ENCODE data around the gene CHST9. TPM values are rescaled to one million over a fixed set of nuclear protein-coding genes. Genes with fewer than 3 reads are reported as not detected.
"Not testable (repeated sequence)": the region's sequence is repeated elsewhere in the genome, so short reads cannot be mapped to it uniquely, and the experiment has no call there.

CHST9 gene
- total RNA-seq, 1 donor from 2014 or later, result 5.6 TPM

DNA sequence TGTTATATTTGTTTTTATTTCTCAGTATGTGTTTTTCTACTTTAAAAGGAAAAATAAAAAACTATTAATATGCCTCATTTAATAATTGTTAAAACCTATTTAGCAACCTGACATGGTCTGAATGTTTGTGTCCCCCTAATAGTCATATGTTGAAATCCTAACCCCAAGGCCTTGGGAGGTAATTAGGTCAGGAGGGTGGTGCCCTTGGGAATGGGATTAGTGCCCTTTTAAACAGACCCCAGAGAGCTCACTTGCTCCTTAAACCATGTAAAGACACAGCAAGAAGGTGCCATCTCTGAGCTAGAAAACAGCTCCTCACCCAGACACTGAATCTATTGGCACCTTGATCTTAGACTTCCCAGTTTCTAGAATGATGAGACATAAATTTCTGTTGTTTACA, 71.8 kb downstream of the CHST9 start:
- no peak overlapping the region for H3K27ac ChIP-seq
- no peaks in the 10 kb centered on the region for H3K36me3 ChIP-seq
- DNase-seq (no peak), ATAC-seq (no peak)
- TF ChIP-seq, protein P1, sequence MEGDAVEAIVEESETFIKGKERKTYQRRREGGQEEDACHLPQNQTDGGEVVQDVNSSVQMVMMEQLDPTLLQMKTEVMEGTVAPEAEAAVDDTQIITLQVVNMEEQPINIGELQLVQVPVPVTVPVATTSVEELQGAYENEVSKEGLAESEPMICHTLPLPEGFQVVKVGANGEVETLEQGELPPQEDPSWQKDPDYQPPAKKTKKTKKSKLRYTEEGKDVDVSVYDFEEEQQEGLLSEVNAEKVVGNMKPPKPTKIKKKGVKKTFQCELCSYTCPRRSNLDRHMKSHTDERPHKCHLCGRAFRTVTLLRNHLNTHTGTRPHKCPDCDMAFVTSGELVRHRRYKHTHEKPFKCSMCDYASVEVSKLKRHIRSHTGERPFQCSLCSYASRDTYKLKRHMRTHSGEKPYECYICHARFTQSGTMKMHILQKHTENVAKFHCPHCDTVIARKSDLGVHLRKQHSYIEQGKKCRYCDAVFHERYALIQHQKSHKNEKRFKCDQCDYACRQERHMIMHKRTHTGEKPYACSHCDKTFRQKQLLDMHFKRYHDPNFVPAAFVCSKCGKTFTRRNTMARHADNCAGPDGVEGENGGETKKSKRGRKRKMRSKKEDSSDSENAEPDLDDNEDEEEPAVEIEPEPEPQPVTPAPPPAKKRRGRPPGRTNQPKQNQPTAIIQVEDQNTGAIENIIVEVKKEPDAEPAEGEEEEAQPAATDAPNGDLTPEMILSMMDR (IDR thresholded peaks at IDR 0.05), result no peak
- no peaks in the 10 kb centered on the region for H3K27me3 ChIP-seq (ENCODE audit: low read depth)
- H3K4me1 ChIP-seq, result no peaks in the 10 kb centered on the region
- no peaks in the 10 kb centered on the region for H3K9me3 ChIP-seq
- intact Hi-C loops (cut with DNase I), result no loop called here
- H3K4me3 ChIP-seq, result no peak overlapping the region

DNA sequence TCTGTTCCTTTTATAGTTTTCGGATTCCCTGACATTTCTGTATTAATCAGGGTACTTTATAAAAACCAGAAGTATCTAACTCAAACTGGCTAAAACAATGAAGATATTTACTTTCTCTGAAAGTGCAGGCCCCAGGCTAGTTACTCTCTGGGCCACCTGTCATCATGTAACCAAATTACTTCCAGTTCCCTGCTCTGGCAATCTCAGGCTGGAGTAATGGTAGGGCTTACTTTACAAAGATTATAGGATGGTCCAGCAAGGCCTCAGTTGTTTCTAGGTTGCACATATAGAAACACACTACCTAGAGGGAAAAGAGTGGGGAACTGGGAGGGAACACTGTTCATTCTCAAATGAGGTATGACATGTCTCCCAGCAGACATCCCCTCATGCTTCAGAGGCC, 74.8 kb downstream of the CHST9 start:
- no peaks in the 10 kb centered on the region for H3K36me3 ChIP-seq
- TF ChIP-seq, protein P1 (IDR thresholded peaks at IDR 0.05), result no peak
- H3K4me1 ChIP-seq, result no peaks in the 10 kb centered on the region
- no peak overlapping the region for H3K27ac ChIP-seq
- no peaks in the 10 kb centered on the region for H3K9me3 ChIP-seq
- H3K4me3 ChIP-seq, result no peak overlapping the region
- intact Hi-C loops (cut with DNase I), result no loop called here
- no peak for ATAC-seq
- DNase-seq, result no peak
- no peaks in the 10 kb centered on the region for H3K27me3 ChIP-seq (ENCODE audit: low read depth)

DNA sequence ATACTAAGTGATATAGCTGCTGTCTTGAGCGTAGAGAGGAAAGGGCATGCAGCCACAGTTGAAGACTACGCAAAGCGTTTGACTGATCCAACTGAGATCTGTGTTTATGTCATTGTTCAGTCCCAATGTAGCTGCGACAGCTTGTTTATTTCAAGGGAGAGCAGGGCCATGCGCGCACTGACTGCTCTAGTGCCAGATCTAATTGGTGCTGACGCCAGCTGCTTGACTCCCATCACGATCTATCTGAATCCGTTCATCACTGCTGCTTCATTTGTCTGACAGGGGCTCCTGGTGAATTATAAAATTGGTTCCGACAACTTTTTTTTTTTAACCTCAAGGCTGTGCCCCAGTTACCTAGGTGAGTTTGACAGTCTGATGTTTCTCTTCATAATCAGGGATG, 75.7 kb downstream of the CHST9 start:
- H3K4me1 ChIP-seq, result no peaks in the 10 kb centered on the region
- no peak overlapping the region for H3K4me3 ChIP-seq
- no peaks in the 10 kb centered on the region for H3K27me3 ChIP-seq (ENCODE audit: low read depth)
- intact Hi-C loops (cut with DNase I), result no loop called here
- H3K27ac ChIP-seq, result no peak overlapping the region
- H3K36me3 ChIP-seq, result no peaks in the 10 kb centered on the region
- no peak for ATAC-seq
- no peak for DNase-seq
- TF ChIP-seq, protein P1 (IDR thresholded peaks at IDR 0.05), result no peak
- H3K9me3 ChIP-seq, result no peaks in the 10 kb centered on the region

DNA sequence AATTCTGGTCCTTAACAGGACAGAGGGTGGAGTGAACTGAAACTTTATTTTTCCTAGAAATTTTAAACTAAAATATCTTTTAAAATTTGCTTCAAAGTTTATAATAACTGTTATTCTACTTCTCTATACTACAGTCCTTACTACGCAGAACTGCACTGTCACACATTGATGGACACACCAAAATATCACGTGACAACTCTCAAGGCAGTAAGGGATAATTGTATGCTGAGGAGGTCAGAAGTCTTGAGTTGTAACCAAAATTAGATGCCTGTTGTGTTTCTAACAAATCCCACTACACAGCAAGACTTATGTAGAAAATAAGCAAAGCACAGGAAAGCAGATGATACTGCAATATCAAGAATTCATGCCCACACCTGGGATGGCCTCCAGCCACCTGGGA, 76.3 kb downstream of the CHST9 start:
- Histone ChIP-seq H3K4me3 (no peak overlapping the region), H3K36me3 (no peaks in the 10 kb centered on the region), H3K27ac (no peak overlapping the region), H3K27me3 (ENCODE audit: low read depth) (no peaks in the 10 kb centered on the region), H3K9me3 (no peaks in the 10 kb centered on the region), H3K4me1 (no peaks in the 10 kb centered on the region)
- intact Hi-C loops (cut with DNase I), result no loop called here
- no peak for ATAC-seq
- TF ChIP-seq, protein P1 (IDR thresholded peaks at IDR 0.05), result no peak
- no peak for DNase-seq

DNA sequence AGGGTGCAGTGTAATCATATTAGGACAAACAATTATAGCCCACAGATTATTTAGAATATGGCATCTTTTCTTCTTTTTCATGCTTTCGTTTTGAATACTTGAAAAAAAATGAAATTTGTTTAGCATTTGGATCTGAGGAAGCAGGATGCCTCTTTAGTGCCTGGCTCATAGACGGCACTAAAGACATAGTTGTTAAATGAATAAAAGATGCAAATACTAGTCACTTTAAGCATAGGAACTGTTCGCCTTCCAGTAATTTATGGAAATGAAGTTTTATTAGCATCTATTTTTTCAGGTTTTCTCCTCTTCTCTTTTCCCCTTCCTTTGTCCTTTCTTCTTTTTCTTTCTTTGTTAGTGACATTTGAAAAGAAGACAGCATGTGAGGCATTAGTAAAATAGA, 80.4 kb downstream of the CHST9 start:
- Histone ChIP-seq H3K4me1 (no peaks in the 10 kb centered on the region), H3K36me3 (no peaks in the 10 kb centered on the region), H3K4me3 (no peak overlapping the region), H3K27ac (no peak overlapping the region), H3K27me3 (ENCODE audit: low read depth) (no peaks in the 10 kb centered on the region), H3K9me3 (no peaks in the 10 kb centered on the region)
- no peak for DNase-seq
- no peak for ATAC-seq
- intact Hi-C loops (cut with DNase I), result no loop called here
- TF ChIP-seq, protein P1 (IDR thresholded peaks at IDR 0.05), result no peak

DNA sequence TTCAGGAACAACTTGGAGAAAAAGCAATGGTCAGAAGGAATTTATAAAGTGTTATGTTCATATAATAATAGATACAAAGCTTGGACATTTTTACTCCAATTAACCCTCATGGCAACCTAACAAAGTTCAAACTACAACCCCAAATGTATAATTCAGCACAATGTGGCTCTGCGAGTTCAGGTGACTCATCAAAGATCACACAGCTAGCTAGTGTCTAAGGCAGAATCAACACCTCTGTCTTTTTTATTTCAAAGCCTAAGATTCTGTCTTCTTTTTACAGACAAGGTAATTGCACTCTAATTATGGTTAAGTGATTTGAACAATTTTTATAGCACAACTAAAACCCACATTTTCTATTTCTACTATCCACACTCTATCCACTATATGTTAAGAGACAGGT, 90.5 kb downstream of the CHST9 start:
- Histone ChIP-seq H3K36me3 (no peaks in the 10 kb centered on the region), H3K4me1 (no peaks in the 10 kb centered on the region), H3K9me3 (peaks cover 7% of the 10 kb centered on the region), H3K27ac (no peak overlapping the region), H3K27me3 (ENCODE audit: low read depth) (no peaks in the 10 kb centered on the region), H3K4me3 (no peak overlapping the region)
- TF ChIP-seq, protein P1 (IDR thresholded peaks at IDR 0.05), result no peak
- no peak for DNase-seq
- intact Hi-C loops (cut with DNase I), result no loop called here
- ATAC-seq, result no peak

DNA sequence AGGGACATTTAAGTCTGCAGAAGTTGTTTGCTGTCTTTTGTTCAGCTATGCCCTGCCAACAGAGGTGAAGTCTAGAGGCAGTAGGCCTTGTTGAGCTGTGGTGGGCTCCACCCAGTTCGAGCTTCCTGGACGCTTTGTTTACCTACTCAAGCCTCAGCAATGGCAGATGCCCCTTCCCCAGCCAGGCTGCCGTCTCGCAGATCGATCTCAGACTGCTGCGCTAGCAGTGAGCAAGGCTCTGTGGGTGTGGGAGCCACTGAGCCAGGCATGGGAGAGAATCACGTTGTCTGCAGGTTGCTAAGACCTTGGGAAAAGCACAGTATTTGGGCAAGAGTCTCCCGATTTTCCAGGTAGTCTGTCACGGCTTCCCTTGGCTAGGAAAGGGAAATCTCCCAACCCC, 91.8 kb downstream of the CHST9 start:
- H3K9me3 ChIP-seq; intact Hi-C loops (cut with DNase I); H3K4me3 ChIP-seq; ATAC-seq; H3K4me1 ChIP-seq; H3K27me3 ChIP-seq (ENCODE audit: low read depth); H3K27ac ChIP-seq; DNase-seq; H3K36me3 ChIP-seq: not testable (repeated sequence)
